ENCODE measurements around the gene LRRC52.
"Not testable (repeated sequence)": the region's sequence is repeated elsewhere in the genome, so short reads cannot be mapped to it uniquely, and the experiment has no call there.

The LRRC52 gene

GRCh38 chr1:165576536-165576935 lies 32.7 kb downstream of the LRRC52 start:
- no peak for DNase-seq (ENCODE audit: extremely low read depth, insufficient read length)
- Histone ChIP-seq H3K4me3 (replicated peaks; ENCODE audit: low read depth, low read length) (no peak overlapping the region), H3K36me3 (ENCODE audit: control insufficient read depth, insufficient read depth, low read length) (no peaks in the 10 kb centered on the region), H3K27me3 (replicated peaks; ENCODE audit: control insufficient read depth, insufficient read depth, low read length) (no peaks in the 10 kb centered on the region; the same call in 1 of the 2 replicates)
- TF ChIP-seq CTCF (IDR thresholded peaks at IDR 0.05; ENCODE audit: insufficient read depth, low read length, poor library complexity, severe bottlenecking): no peak

GRCh38 chr1:165577707-165578106 lies 33.9 kb downstream of the LRRC52 start:
- Histone ChIP-seq H3K4me3 (replicated peaks; ENCODE audit: low read depth, low read length) (no peak overlapping the region), H3K27me3 (replicated peaks; ENCODE audit: control insufficient read depth, insufficient read depth, low read length) (no peaks in the 10 kb centered on the region; the same call in 1 of the 2 replicates), H3K36me3 (ENCODE audit: control insufficient read depth, insufficient read depth, low read length) (no peaks in the 10 kb centered on the region)
- DNase-seq (ENCODE audit: extremely low read depth, insufficient read length): no peak
- TF ChIP-seq CTCF (IDR thresholded peaks at IDR 0.05; ENCODE audit: insufficient read depth, low read length, poor library complexity, severe bottlenecking): no peak

GRCh38 chr1:165580931-165581871 lies 37.4 kb downstream of the LRRC52 start:
- DNase-seq (ENCODE audit: extremely low read depth, insufficient read length): no peak
- Histone ChIP-seq H3K27me3 (replicated peaks; ENCODE audit: control insufficient read depth, insufficient read depth, low read length) (no peaks in the 10 kb centered on the region; the same call in 1 of the 2 replicates), H3K36me3 (ENCODE audit: control insufficient read depth, insufficient read depth, low read length) (no peaks in the 10 kb centered on the region), H3K4me3 (replicated peaks; ENCODE audit: low read depth, low read length) (no peak overlapping the region)
- TF ChIP-seq CTCF (IDR thresholded peaks at IDR 0.05; ENCODE audit: insufficient read depth, low read length, poor library complexity, severe bottlenecking): no peak

- Histone ChIP-seq H3K27me3 (replicated peaks; ENCODE audit: control insufficient read depth, insufficient read depth, low read length) (no peaks in the 10 kb centered on the region; the same call in 1 of the 2 replicates), H3K4me3 (replicated peaks; ENCODE audit: low read depth, low read length) (no peak overlapping the region), H3K36me3 (ENCODE audit: control insufficient read depth, insufficient read depth, low read length) (no peaks in the 10 kb centered on the region)
- no peak for DNase-seq (ENCODE audit: extremely low read depth, insufficient read length)
- TF ChIP-seq CTCF (IDR thresholded peaks at IDR 0.05; ENCODE audit: insufficient read depth, low read length, poor library complexity, severe bottlenecking): no peak
These were observed 38.1 kb downstream of the LRRC52 start for GRCh38 chr1:165581926-165582325.

- no peak for TF ChIP-seq CTCF (IDR thresholded peaks at IDR 0.05; ENCODE audit: insufficient read depth, low read length, poor library complexity, severe bottlenecking)
- Histone ChIP-seq H3K4me3 (replicated peaks; ENCODE audit: low read depth, low read length) (no peak overlapping the region), H3K36me3 (ENCODE audit: control insufficient read depth, insufficient read depth, low read length) (no peaks in the 10 kb centered on the region), H3K27me3 (replicated peaks; ENCODE audit: control insufficient read depth, insufficient read depth, low read length) (no peaks in the 10 kb centered on the region; the same call in 1 of the 2 replicates)
- no peak for DNase-seq (ENCODE audit: extremely low read depth, insufficient read length)
These were observed 42.6 kb downstream of the LRRC52 start for GRCh38 chr1:165586398-165586797.

- DNase-seq (ENCODE audit: extremely low read depth, insufficient read length); H3K36me3 ChIP-seq (ENCODE audit: control insufficient read depth, insufficient read depth, low read length); H3K4me3 ChIP-seq (replicated peaks; ENCODE audit: low read depth, low read length); H3K27me3 ChIP-seq (replicated peaks; ENCODE audit: control insufficient read depth, insufficient read depth, low read length): not testable (repeated sequence)
These were observed 47.6 kb downstream of the LRRC52 start for GRCh38 chr1:165591391-165591790.
